Body of pancreas (tissue), 4 donors: ENCODE results near the gene GNB1. TPM values are rescaled to one million over a fixed set of nuclear protein-coding genes. Genes with fewer than 3 reads are reported as not detected.
"Not testable (repeated sequence)": the region's sequence is repeated elsewhere in the genome, so short reads cannot be mapped to it uniquely, and the experiment has no call there.

ENCODE experiments used
- ATAC-seq: fragments of 150-250 bp; one replicate; pipeline ENCODE4 v1.9.1; 2016
- DNase-seq, 4 donors: peaks; one replicate each; pipeline ENCODE4 v3.0.0-alpha.2; 2019
- H3K27ac ChIP-seq, 4 donors: fragments of 200-600 bp; sonication (generic); 1 replicate in 3 of 4; 2 replicates in 1 of 4; pipeline versions ENCODE4 v1.5.1 to v1.6.1; 2016 to 2019; ENCODE audit warnings: mild to moderate bottlenecking in 1 of 4, mixed read lengths in 1 of 4, moderate library complexity in 1 of 4
- H3K27me3 ChIP-seq, 2 donors: fragments of 200-600 bp; sonication (generic); one replicate each; pipeline ENCODE4 v1.6.0; 2016; ENCODE audit warnings: mild to moderate bottlenecking in 1 of 2
- H3K36me3 ChIP-seq, 2 donors: fragments of 200-600 bp; sonication (generic); replicated peaks in 1 of 2; 2 replicates each; pipeline ENCODE4 v1.5.1; 2016; ENCODE audit warnings: low read depth in 2 of 2; ENCODE audit not compliant: insufficient read depth in 1 of 2
- H3K4me1 ChIP-seq: fragments of 200-600 bp; sonication (generic); one replicate; pipeline ENCODE4 v1.6.0; 2016
- H3K4me3 ChIP-seq, 2 donors: fragments of 200-600 bp; sonication (generic); 1 replicate in 1 of 2; 2 replicates in 1 of 2; pipeline ENCODE4 v1.5.1; 2016 to 2019
- H3K9me3 ChIP-seq, 3 donors: fragments of 200-600 bp; sonication (generic); 1 replicate in 2 of 3; 2 replicates in 1 of 3; pipeline ENCODE4 v1.5.1; 2016
- CTCF ChIP-seq, 7 experiments: fragments of 450-650 bp in 4 of 7; fragments of 200-600 bp in 3 of 7; sonication (generic) in 3 of 7; IDR thresholded peaks; one replicate each; pipeline ENCODE4 v1.5.1; 2016 to 2019; ENCODE audit warnings: antibody characterized with exemption in 7 of 7
- POLR2A ChIP-seq, 3 donors: fragments of 450-650 bp; IDR thresholded peaks; one replicate each; pipeline ENCODE4 v1.6.1; 2016; ENCODE audit warnings: antibody characterized with exemption in 3 of 3, mild to moderate bottlenecking in 2 of 3
- WGBS, 2 donors: methylation state at CpG; one replicate each; pipeline ENCODE4 v1.1.5; 2017; 5-methylcytosine and 5-hydroxymethylcytosine counted together
- intact Hi-C: fragments of 100-400 bp; cut with DNase I; formaldehyde crosslinking; loops from one replicate; pipeline ENCODE4 v1.15.1; 2023
- total RNA-seq, 2 donors: library from RNA; depleted of rRNA; stranded (reverse); fragments of >200 nt; gene quantifications; one replicate each; pipeline ENCODE4 v1.1.0, GENCODE V29; 2016

GNB1 gene
- total RNA-seq, 2 donors from 2014 or later: 71.3 to 79.1 TPM

GRCh38 chr1:1892079-1892762 is 1.3 kb upstream of the GNB1 start:
- intact Hi-C loops: no loop called here
- DNase-seq: peak in 1 of 4 donors; percentile 29
- Histone ChIP-seq H3K4me3 (peak overlapping the region; percentile 31 to 88), H3K36me3 (no peaks in the 10 kb centered on the region), H3K27ac (peak overlapping the region; percentile 76 to 96 (median 86)), H3K27me3 (no peaks in the 10 kb centered on the region), H3K9me3 (no peaks in the 10 kb centered on the region), H3K4me1 (peaks cover 57% of the 10 kb centered on the region)
- no peak for ATAC-seq
- WGBS, 2 donors: 23 to 54% methylated on average over 21 of the region's 21 CpGs
- TF ChIP-seq CTCF (IDR thresholded peaks at IDR 0.05) (no peak), POLR2A (IDR thresholded peaks at IDR 0.05) (no peak)

GRCh38 chr1:1891349-1892078 is 627 bp upstream of the GNB1 start:
- intact Hi-C loops: no loop called here
- 1 to 7% methylated on average over 9 to 23 of the region's 59 CpGs for WGBS, 2 donors
- H3K4me1 ChIP-seq: peaks cover 57% of the 10 kb centered on the region

GRCh38 chr1:1889847-1890505 is 911 bp downstream of the GNB1 start:
- 1 to 2% methylated on average over 6 to 65 of the region's 88 CpGs for WGBS, 2 donors
- TF ChIP-seq POLR2A (IDR thresholded peaks at IDR 0.05) (peak in 1 of 3 donors; percentile 11), CTCF (IDR thresholded peaks at IDR 0.05) (no peak)
- ATAC-seq (peak; percentile 22), DNase-seq (peak in 3 of 4 donors; percentile 42 to 55 (median 44))
- intact Hi-C loops: loop anchor here (5.0 to 10.0 kb wide), 2 partner anchors 55 to 103 kb away; no protein-coding TSS in a partner anchor
- Histone ChIP-seq H3K9me3 (no peaks in the 10 kb centered on the region), H3K4me1 (peaks cover 59% of the 10 kb centered on the region), H3K4me3 (peak overlapping the region; percentile 71 to 81), H3K36me3 (no peaks in the 10 kb centered on the region), H3K27me3 (no peaks in the 10 kb centered on the region), H3K27ac (peak overlapping the region; percentile 76 to 96 (median 86))

More at GRCh38 chr1:1891349-1892078, 627 bp upstream of the GNB1 start:
- DNase-seq: peak; percentile 55 to 87 (median 80)
- Histone ChIP-seq H3K36me3 (no peaks in the 10 kb centered on the region), H3K9me3 (no peaks in the 10 kb centered on the region), H3K4me3 (peak overlapping the region; percentile 31 to 88), H3K27ac (peak overlapping the region; percentile 76 to 96 (median 86)), H3K27me3 (no peaks in the 10 kb centered on the region)
- peak; percentile 41 for ATAC-seq
- TF ChIP-seq CTCF (IDR thresholded peaks at IDR 0.05) (no peak), POLR2A (IDR thresholded peaks at IDR 0.05) (peak in 2 of 3 donors; percentile 17 to 76)

- DNase-seq (no peak), ATAC-seq (no peak)
- intact Hi-C loops: loop anchor here (5.0 to 10.0 kb wide), 2 partner anchors 54 to 102 kb away; no protein-coding TSS in a partner anchor
- WGBS, 2 donors: 14 to 26% methylated on average over 9 of the region's 9 CpGs
- Histone ChIP-seq H3K36me3 (no peaks in the 10 kb centered on the region), H3K27ac (peak overlapping the region in 3 of 4 donors; percentile 81 to 96 (median 91)), H3K4me1 (peaks cover 52% of the 10 kb centered on the region), H3K27me3 (no peaks in the 10 kb centered on the region), H3K4me3 (peak overlapping the region in 1 of 2 donors; percentile 81), H3K9me3 (no peaks in the 10 kb centered on the region)
- TF ChIP-seq POLR2A (IDR thresholded peaks at IDR 0.05): no peak
- TF ChIP-seq CTCF (IDR thresholded peaks at IDR 0.05): no peak
These were observed 1.7 kb downstream of the GNB1 start for GRCh38 chr1:1889090-1889750.

- peaks cover 67% of the 10 kb centered on the region for H3K4me1 ChIP-seq
- not testable (repeated sequence) for H3K4me3 ChIP-seq, H3K36me3 ChIP-seq, DNase-seq, H3K27me3 ChIP-seq, ATAC-seq, H3K27ac ChIP-seq, H3K9me3 ChIP-seq
- intact Hi-C loops: loop anchor here (10.0 kb wide), 1 partner anchor 49 kb away; no protein-coding TSS in a partner anchor
- WGBS, 2 donors: 78 to 94% methylated on average over 11 of the region's 11 CpGs
These were observed 7.0 kb downstream of the GNB1 start for GRCh38 chr1:1883890-1884289.
